HG02759 (cell line): ENCODE measurements around the gene PER2.
"Not testable (repeated sequence)": the region's sequence is repeated elsewhere in the genome, so short reads cannot be mapped to it uniquely, and the experiment has no call there.

ENCODE experiments used
- ATAC-seq: cut with Tn5 transposase; IDR thresholded peaks from one replicate; pipeline ENCODE4 v1.9.1; 2021; ENCODE audit warnings: mild to moderate bottlenecking, moderate library complexity; ENCODE audit not compliant: unreplicated experiment

The PER2 gene

GRCh38 chr2:238289574-238289973 is 1.2 kb upstream of the PER2 start:
- ATAC-seq = no peak

GRCh38 chr2:238288650-238289573 is 502 bp upstream of the PER2 start:
- peak; percentile 91 for ATAC-seq

- ATAC-seq = no peak
Observed at GRCh38 chr2:238286987-238287736, 1.2 kb downstream of the PER2 start.

GRCh38 chr2:238286551-238286950 is 1.9 kb downstream of the PER2 start:
- ATAC-seq = no peak

- ATAC-seq = no peak
Observed at GRCh38 chr2:238286095-238286494, 2.3 kb downstream of the PER2 start.

GRCh38 chr2:238285653-238286082 is 2.7 kb downstream of the PER2 start:
- no peak for ATAC-seq

GRCh38 chr2:238284802-238285515 is 3.5 kb downstream of the PER2 start:
- ATAC-seq = no peak

- no peak for ATAC-seq
Observed at GRCh38 chr2:238282861-238283738, 5.3 kb downstream of the PER2 start.

- ATAC-seq = no peak
Observed at GRCh38 chr2:238281826-238282480, 6.5 kb downstream of the PER2 start.

- ATAC-seq = no peak
Observed at GRCh38 chr2:238280083-238280825, 8.2 kb downstream of the PER2 start.

- no peak for ATAC-seq
Observed at GRCh38 chr2:238279324-238279682, 9.1 kb downstream of the PER2 start.

GRCh38 chr2:238278626-238279323 is 9.6 kb downstream of the PER2 start:
- no peak for ATAC-seq

- no peak for ATAC-seq
Observed at GRCh38 chr2:238277695-238278094, 10.7 kb downstream of the PER2 start.

GRCh38 chr2:238274152-238274865 is 14.1 kb downstream of the PER2 start:
- no peak for ATAC-seq

GRCh38 chr2:238273433-238273832 is 15.0 kb downstream of the PER2 start:
- ATAC-seq = not testable (repeated sequence)

- no peak for ATAC-seq
Observed at GRCh38 chr2:238272156-238272555, 16.3 kb downstream of the PER2 start.

- ATAC-seq = not testable (repeated sequence)
Observed at GRCh38 chr2:238271686-238272085, 16.7 kb downstream of the PER2 start.

GRCh38 chr2:238271061-238271554 is 17.3 kb downstream of the PER2 start:
- ATAC-seq = no peak
